ENCODE measurements around the gene GABBR2. TPM values are rescaled to one million over a fixed set of nuclear protein-coding genes. Genes with fewer than 3 reads are reported as not detected.
A peak's percentile ranks its signal among the peaks of the same experiment; 100 is the strongest.

GABBR2 gene
- total and polyA plus RNA-seq, 9 of the 15 experiments (the other 6 are each of a cell fraction or from before 2014, with no cell fraction given) = 0.15 to 1.9 (median 0.32) TPM

GRCh38 chr9:98281281-98281680 lies 427.5 kb downstream of the GABBR2 start (continued):
- no peak for TF ChIP-seq BRF1 (IDR thresholded peaks at IDR 0.05; ENCODE audit: borderline replicate concordance, extremely low read depth, insufficient read length)
- TF ChIP-seq OTX1 (CRISPR knock-in tag; IDR thresholded peaks at IDR 0.05) = 0 out of 2 replicates have a peak, but pooled peaks have one; percentile 30
- no peak for TF ChIP-seq KDM4B (IDR thresholded peaks at IDR 0.05; ENCODE audit: borderline replicate concordance in 2 of 2, low read depth in 1 of 2)
- TF ChIP-seq RFX7 (CRISPR knock-in tag; IDR thresholded peaks at IDR 0.05) = no peak
- TF ChIP-seq MYBL2 (IDR thresholded peaks at IDR 0.05; ENCODE audit: low read depth) = 0 out of 2 replicates have a peak, but pooled peaks have one; percentile 21
- TF ChIP-seq MYBL2 (CRISPR knock-in tag; IDR thresholded peaks at IDR 0.05; ENCODE audit: borderline replicate concordance) = no peak
- no peak for TF ChIP-seq NCOA1 (IDR thresholded peaks at IDR 0.05; ENCODE audit: low read depth)
- TF ChIP-seq TRIM28 (IDR thresholded peaks at IDR 0.05) = no peak
- no peak for TF ChIP-seq WHSC1 (IDR thresholded peaks at IDR 0.05; ENCODE audit: low read length)
- no peak for TF ChIP-seq ZBTB1 (CRISPR knock-in tag; IDR thresholded peaks at IDR 0.05; ENCODE audit: borderline replicate concordance, low read depth)
- TF ChIP-seq ZNF23 (CRISPR knock-in tag; IDR thresholded peaks at IDR 0.05) = no peak
- no peak for TF ChIP-seq ZNF224 (CRISPR knock-in tag; IDR thresholded peaks at IDR 0.05)
- no peak for TF ChIP-seq POLR2B (IDR thresholded peaks at IDR 0.05; ENCODE audit: low read depth, partially characterized antibody)
- no peak for TF ChIP-seq ZNF584 (CRISPR knock-in tag; IDR thresholded peaks at IDR 0.05; ENCODE audit: low read depth)

DNA sequence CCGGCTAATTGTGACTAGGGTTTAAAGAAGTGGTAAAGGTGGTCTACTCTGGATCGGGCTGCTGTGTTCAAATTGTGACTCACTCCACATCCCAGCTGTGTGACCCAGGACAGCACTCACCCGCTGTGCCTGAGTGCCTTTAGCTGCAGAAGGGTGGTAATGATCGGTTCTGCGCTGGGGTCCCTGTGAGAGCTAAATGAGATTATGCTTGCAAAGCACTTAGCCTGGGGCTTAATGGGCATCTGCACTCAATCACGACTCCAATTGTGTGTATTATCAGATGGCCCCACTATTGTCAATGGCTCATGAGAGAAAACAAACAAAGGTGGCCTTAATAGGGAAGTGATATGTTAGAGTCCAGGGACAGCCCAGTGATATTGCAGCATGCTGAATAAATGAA lies 428.2 kb downstream of the GABBR2 start:
- Histone ChIP-seq H3K9me1 (ENCODE audit: control insufficient read depth, insufficient read depth, low read length) (no peaks in the 10 kb centered on the region), H4K20me1 (replicated peaks; ENCODE audit: control insufficient read depth, insufficient read depth, low read length) (no peaks in the 10 kb centered on the region), H3K4me2 (ENCODE audit: insufficient read depth, low read length) (no peak overlapping the region), H3K4me3 (no peak overlapping the region), H3K4me1 (replicated peaks in 1 of 2; ENCODE audit: control insufficient read depth in 2 of 2, insufficient read depth in 2 of 2, low read length in 2 of 2) (peaks cover 4% of the 10 kb centered on the region in 2 experiments; a peak in 3 of 5 replicates), H3K27me3 (ENCODE audit: control insufficient read depth in 2 of 2, insufficient read depth in 2 of 2, low read length in 2 of 2) (no peaks in the 10 kb centered on the region), H3K9ac (ENCODE audit: insufficient read depth in 1 of 2, low read depth in 2 of 2, low read length in 2 of 2) (no peak overlapping the region), H3K27ac (ENCODE audit: extremely low read depth, low read depth, low read length) (no peak overlapping the region), H3K9me3 (replicated peaks; ENCODE audit: control insufficient read depth, insufficient read depth, low read depth, low read length) (no peaks in the 10 kb centered on the region), H3K36me3 (ENCODE audit: control insufficient read depth, insufficient read depth, low read length) (no peaks in the 10 kb centered on the region), H3K79me2 (ENCODE audit: control insufficient read depth, insufficient read depth, low read length) (no peaks in the 10 kb centered on the region), H2AFZ (ENCODE audit: low read depth, low read length) (no peak overlapping the region)
- WGBS (ENCODE audit: insufficient coverage, low coverage, missing lambda C conversion rate) = 54% methylated on average over 6 of the region's 6 CpGs
- TF ChIP-seq ZNF121 (CRISPR knock-in tag; conservative IDR thresholded peaks at IDR 0.05) (no peak), KDM1A (IDR thresholded peaks at IDR 0.05) (peak; percentile 34 to 47; a peak in 2 of 4 replicates)
- in situ Hi-C loops (cut with MboI) (no loop called here), intact Hi-C loops (cut with micrococcal nuclease) (no loop called here)
- POLR2A ChIA-PET = interaction anchor here (1.0 kb wide), 2 partner anchors 11 to 15 kb away, joined by 3 to 6 read pairs; no protein-coding TSS in a partner anchor
- no peak for ATAC-seq
- no peak for FAIRE-seq
- DNase-seq (ENCODE audit: extremely low read depth in 1 of 4, low spot score in 3 of 4) = no peak
- CTCF ChIA-PET (ENCODE audit: low intra/inter-chr PET ratio) = no interaction called here
- no TSS peak for BruUV-seq (replicated peaks)

Measured in K562 (cell line).